Measurements from ENCODE around the gene NAA80.
A peak's percentile ranks its signal among the peaks of the same experiment; 100 is the strongest.

Gene NAA80

DNA sequence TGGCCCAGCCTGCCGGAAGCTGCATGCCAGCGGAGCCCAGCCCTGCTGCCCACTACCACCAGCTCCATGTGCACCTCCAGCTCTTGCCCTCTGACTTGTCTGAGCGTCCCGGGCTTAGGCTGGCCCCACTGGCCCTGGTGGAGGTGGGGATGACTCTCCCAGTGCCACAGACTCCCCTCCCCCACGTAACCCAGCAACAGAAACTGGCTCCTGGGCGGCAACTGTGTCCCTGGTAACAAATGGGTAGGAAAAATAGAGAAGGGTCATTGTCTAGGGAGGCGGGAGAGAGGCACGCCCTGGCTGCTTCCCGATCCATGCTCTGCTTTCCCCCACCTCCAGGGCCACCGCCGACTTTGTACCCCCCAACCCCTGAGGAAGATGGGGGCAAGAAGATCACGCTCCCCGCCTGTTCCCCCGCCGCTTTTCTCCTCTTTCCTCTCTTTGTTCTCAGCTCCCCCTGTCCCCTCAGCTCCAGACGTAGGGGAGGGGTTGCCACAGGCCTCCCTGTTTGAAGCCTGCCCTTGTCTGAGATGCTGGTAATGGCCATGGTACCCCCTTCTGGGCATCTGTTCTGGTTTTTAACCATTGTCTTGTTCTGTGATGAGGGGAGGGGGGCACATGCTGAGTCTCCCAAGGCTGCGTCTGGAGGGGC is 41.0 kb downstream of the NAA80 start:
- DNase-seq (ENCODE audit: low spot score) = no peak

DNA sequence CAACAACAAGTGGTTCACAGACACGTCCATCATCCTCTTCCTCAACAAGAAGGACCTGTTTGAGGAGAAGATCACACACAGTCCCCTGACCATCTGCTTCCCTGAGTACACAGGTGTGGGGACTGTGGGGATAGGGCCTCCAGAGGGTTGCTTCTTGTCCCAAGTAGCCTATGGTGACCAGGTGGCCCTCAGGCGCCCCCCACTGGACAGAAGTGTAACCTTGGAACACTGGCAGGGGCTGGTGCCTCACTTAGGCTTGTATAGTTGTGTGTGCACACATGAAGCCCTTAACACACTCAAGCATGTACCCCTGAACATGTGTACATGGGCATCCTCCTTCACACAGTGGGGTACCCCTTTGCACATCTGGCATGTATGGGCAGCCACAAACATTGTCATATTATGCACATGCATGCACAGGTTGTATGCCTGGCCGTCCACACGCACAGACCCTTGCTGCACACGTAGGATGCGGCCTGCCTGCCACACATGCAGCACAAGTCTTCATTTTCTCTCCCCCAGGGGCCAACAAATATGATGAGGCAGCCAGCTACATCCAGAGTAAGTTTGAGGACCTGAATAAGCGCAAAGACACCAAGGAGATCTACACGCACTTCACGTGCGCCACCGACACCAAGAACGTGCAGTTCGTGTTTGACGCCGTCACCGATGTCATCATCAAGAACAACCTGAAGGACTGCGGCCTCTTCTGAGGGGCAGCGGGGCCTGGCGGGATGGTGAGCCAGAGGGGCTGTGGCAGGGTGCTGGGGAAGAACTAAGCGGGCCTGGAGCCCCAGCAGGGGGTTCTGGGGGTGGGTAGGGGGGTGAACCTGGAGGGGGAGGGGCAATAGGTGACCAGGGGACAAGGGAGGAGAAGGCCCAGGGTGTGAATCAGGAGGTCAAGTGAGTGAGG is 42.0 kb downstream of the NAA80 start:
- no peak for DNase-seq (ENCODE audit: low spot score)

DNA sequence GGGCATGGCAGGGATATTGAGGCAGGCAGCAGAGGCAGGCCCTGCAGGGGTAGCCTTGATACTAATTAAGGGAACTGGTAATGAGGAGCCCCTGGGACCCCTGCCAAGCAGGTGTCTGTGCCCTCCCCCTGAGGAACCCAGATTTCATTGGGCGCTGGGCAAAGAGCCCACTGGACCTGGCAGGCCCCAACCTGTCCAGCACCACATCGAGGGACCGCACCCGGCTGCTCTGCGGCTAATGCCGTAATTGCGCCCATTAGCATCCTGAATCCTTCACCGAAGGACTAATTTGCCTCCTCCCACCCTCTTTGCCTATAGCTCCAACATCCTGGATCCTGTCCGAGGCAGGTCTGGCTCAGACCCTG is 44.0 kb downstream of the NAA80 start:
- no peak for DNase-seq (ENCODE audit: low spot score)

DNA sequence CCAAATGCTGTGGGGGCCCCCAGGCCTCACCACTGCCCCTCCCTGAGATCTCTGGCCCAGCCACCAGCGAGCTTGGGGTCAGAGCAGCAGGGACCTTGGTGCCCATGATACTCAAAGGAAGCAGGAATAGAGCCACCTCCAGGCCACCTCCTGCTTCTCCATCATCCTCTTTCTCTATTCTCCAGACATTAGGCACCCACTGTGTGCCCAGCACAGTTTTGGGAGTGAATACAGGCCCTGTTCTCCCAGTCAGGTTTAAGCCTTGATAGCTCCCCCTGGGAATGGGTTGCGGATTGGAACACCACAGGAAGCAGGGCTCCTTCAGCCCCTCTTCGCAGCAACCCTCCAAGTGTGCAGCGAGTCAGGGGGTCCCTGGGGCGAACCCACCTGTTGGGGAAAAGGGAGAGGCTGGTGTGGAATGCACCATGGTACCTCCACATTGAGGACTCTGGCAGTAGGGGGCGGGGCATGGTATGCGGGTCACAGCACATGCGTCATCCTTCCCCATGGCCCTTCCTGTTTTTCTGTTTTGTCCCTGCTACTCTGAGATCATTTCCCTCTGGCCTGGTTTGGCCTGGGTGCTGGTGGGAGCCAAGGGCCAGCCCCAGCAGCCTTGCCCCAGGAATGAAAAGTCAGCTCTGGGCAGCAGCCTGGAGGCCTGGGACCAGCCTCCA is 44.5 kb downstream of the NAA80 start:
- DNase-seq (ENCODE audit: low spot score) = no peak

DNA sequence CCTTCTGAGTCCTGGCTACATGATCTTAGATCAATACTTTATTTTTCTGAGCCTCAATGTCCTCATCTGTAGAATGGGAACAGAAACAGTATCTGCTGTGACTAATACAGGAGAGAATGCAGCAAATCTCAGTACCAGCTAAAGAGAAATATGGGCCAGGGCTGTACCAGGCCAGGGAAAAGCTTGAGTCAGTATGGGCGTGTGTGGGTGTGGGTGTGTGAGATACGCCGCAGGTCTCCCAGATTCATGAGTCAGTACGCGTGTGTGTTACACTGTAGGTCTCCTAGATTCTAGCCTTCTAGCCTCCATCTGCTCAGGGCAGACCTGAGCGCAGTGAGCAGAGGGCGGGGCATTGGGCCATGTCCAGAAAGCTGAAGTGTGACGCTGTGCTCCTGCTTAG is 48.0 kb downstream of the NAA80 start:
- DNase-seq (ENCODE audit: low spot score) = peak; percentile 58

DNA sequence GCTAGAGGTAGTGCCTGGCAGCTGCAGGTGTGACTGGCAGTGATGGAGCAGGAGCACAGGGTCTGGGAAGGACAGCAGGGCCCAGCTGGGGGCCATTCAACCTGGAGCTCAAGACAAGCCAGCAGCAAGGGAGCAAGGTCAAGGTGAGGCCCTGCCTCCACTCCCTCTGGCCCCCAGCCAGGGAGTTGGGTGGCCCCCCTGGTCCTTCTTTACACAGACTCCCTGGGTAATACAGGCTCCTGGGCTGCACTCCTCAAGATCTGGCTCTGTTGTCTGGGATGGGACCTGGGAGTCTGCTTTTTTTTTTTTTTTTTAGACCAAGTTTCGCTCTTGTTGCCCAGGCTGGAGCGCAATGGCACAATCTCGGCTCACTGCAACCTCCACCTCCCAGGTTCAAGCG is 48.7 kb downstream of the NAA80 start:
- no peak for DNase-seq (ENCODE audit: low spot score)

DNA sequence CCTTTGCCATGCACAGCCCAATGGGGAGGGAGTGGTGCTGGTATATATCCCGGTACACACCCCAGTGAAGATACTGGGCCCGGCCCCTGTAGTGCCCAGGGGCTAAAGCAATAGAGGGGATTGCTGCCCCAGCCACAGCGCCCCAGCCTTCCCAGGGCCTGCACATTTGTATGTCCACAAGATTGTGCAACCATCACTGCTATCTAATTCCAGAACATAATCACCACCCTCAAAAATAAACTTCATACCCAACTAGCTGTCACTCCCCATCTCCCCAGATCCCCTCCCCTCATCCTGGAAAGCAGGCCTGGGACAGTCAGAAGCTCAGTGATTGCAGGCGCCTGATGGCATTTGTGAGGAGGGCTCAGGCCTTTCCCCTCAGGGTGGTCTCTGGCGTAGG is 49.7 kb downstream of the NAA80 start:
- DNase-seq (ENCODE audit: low spot score) = no peak

DNA sequence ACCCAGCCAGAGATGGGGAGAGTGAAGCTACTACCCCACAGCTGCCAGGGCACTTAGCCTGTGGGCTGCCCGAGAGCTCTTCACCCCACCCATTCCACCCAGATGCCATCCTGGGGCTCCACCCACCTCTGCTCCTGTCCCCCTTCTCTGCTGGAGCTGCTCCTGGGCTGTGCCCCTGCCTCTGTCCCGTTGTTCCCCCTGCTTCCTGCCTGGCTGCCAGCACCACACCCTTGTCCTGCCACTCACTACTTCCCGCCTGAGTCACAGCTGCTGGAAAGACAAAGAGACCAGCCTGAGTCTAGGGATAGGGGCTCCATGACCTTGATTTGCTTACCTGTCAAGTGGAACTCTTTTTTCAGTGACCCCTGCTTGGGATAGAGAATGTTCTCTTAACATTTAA is 50.8 kb downstream of the NAA80 start:
- no peak for DNase-seq (ENCODE audit: low spot score)

DNA sequence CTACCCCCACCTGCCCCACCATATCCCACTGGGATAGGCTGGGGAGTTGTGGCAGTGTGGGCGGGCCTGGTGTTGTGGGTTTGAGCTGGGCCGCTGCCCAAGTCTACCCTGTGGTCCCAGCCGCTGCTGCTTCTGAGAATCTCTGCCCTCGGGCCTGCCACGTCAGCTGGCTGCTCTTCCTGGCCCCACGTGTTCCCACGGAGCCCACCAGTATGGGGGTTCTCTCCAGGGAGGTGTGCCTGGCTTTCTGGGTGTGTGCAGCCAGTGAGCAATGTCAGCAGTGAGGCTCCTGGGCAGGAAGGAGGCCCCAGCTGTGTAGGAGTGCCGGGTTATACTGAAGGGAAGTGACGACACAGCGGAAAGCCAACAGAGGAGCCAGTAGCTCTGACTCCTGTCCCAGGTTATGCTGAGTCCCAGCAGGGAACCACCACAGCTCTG is 52.7 kb downstream of the NAA80 start:
- DNase-seq (ENCODE audit: low spot score) = peak; percentile 58

All from LoVo (cell line).